ENCODE measurements around the gene DKK2. TPM values are rescaled to one million over a fixed set of nuclear protein-coding genes. Genes with fewer than 3 reads are reported as not detected.

The DKK2 gene, protein sequence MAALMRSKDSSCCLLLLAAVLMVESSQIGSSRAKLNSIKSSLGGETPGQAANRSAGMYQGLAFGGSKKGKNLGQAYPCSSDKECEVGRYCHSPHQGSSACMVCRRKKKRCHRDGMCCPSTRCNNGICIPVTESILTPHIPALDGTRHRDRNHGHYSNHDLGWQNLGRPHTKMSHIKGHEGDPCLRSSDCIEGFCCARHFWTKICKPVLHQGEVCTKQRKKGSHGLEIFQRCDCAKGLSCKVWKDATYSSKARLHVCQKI
- polyA plus RNA-seq (2013, experiment 1 of 4) = 0.48 TPM
- 0.34 TPM for polyA plus RNA-seq (2013, experiment 2 of 4)
- polyA plus RNA-seq (2013, experiment 3 of 4) = 0.27 TPM
- polyA plus RNA-seq (2013, experiment 4 of 4) = 0.41 TPM

DNA sequence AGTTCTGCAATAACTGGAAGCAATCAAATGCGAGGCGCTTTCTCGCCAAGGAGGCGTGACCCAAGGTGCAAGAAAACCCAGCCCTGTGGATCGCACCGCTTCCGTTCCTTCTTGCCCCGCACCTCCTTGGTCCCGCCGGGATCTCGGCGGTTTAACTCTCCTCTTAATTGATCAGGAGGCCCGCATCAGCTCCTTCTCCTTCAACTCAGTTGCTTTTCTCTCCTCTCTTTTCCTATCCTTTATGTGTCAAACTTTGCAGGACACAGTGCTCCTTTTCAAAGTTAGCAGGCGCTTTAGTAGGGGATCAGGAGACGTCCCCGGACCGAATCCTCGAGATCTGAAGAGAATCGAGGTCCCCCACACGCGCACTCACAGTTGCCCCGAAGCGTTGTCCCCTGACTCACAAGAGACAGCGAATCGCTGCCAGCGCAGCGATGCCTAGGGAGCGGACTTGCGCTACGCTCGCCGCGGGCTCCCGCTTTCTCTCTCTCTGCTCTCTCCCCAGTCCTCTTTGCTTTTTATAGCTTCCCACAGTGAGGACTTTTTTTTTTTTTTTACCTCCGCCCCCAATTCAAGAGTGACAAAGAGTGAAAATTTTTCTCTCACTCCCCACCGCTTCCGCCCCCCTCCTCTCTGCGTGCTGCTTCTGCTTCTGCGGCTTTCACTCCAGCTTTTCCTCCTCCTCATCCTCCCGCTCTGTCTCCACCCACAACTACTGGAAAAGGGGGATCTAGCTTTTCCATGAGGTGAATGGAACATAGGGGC, at the start of gene DKK2:
Gene DKK2 (minus strand): TSS at position 495 of the 765 bp plus-strand sequence. CDS start 722 bp downstream, outside the sequence.
- Histone ChIP-seq H3K4me1 (ENCODE audit: control insufficient read depth, insufficient read depth, low read length) (peaks cover 6% of the 10 kb centered on the region), H3K4me3 (ENCODE audit: insufficient read depth, low read depth, low read length) (peak within 1 kb of the TSS; percentile 44), H3K9me3 (ENCODE audit: control insufficient read depth, low read length) (no peaks in the 10 kb centered on the region), H3K36me3 (ENCODE audit: control insufficient read depth, insufficient read depth, low read length) (no peaks in the 10 kb centered on the region), H3K27ac (ENCODE audit: insufficient read depth, low read depth, low read length, poor library complexity, severe bottlenecking) (no peak within 1 kb of the TSS), H3K27me3 (ENCODE audit: control insufficient read depth, insufficient read depth, low read length, poor library complexity, severe bottlenecking) (peaks cover 49% of the 10 kb centered on the region)
- WGBS, 2 experiments = 0 to 1% methylated on average over 40 of the region's 40 CpGs

DNA sequence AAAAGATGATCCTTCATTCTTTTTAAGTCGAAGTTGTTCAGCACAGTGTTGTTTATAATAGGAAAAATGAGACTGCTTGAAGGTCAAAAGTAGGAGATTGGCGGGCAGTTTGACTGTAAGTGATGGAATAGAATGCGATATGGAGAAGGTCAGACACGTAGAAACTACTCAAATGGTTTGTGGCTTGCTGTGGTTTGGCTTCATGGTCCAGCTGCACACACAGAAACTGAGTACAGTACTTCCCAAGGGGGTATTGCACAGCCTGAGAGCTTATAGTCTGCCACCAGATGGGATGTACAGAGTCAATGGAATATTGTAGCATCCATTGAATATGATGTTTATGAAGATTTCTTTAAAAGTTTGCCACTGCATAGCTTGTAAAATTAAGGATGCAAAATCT, 41.1 kb upstream of the DKK2 start:
- Histone ChIP-seq H3K9me3 (ENCODE audit: control insufficient read depth, low read length) (no peaks in the 10 kb centered on the region), H3K4me1 (ENCODE audit: control insufficient read depth, insufficient read depth, low read length) (no peaks in the 10 kb centered on the region), H3K36me3 (ENCODE audit: control insufficient read depth, insufficient read depth, low read length) (no peaks in the 10 kb centered on the region), H3K27me3 (ENCODE audit: control insufficient read depth, insufficient read depth, low read length, poor library complexity, severe bottlenecking) (no peaks in the 10 kb centered on the region), H3K4me3 (ENCODE audit: insufficient read depth, low read depth, low read length) (no peak overlapping the region), H3K27ac (ENCODE audit: insufficient read depth, low read depth, low read length, poor library complexity, severe bottlenecking) (no peak overlapping the region)
- WGBS, 2 experiments = 94 to 97% methylated on average over 4 of the region's 4 CpGs

DNA sequence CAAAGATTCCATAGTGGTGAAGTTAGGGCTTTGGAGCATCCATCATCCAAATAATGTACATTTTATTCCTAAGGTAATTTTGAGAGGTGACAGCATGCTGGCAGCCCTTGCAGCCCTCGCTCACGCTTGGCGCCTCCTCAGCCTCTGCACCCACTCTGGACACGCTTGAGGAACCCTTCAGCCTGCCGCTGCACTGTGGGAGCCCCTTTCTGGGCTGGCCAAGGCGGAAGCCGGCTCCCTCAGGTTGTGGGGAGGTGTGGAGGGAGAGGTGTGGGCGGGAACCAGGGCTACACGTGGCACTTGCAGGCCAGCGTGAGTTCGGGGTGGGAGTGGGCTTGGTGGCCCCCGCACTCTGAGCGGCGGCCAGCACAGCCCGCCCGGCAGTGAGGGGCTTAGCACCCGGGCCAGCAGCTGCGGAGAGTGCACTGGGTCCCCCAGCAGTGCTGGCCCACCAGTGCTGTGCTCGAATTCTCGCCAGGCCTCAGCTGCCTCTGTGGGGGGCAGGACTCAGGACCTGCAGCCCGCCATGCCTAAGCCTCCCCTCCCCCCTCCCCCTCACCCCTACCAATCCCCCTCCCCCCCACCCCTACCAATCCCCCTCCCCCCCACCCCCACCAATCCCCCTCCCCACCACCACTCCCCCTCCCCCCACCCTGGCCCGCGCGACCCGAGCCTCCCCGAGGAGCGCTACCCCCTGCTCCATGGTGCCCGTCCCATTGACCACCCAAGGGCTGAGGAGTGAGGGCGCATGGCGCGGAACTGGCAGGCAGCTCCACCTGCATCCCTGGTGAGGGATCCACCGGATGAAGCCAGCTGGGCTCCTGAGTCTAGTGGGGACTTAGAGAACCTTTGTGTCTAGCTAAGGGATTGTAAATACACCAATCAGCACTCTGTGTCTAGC, 37.0 kb upstream of the DKK2 start:
- H3K36me3 ChIP-seq (ENCODE audit: control insufficient read depth, insufficient read depth, low read length) = no peaks in the 10 kb centered on the region
- H3K27ac ChIP-seq (ENCODE audit: insufficient read depth, low read depth, low read length, poor library complexity, severe bottlenecking) = no peak overlapping the region
- H3K4me3 ChIP-seq (ENCODE audit: insufficient read depth, low read depth, low read length) = no peak overlapping the region
- H3K27me3 ChIP-seq (ENCODE audit: control insufficient read depth, insufficient read depth, low read length, poor library complexity, severe bottlenecking) = no peaks in the 10 kb centered on the region
- 90 to 94% methylated on average over 29 to 31 of the region's 32 CpGs for WGBS, 2 experiments
- no peaks in the 10 kb centered on the region for H3K9me3 ChIP-seq (ENCODE audit: control insufficient read depth, low read length)
- no peaks in the 10 kb centered on the region for H3K4me1 ChIP-seq (ENCODE audit: control insufficient read depth, insufficient read depth, low read length)

DNA sequence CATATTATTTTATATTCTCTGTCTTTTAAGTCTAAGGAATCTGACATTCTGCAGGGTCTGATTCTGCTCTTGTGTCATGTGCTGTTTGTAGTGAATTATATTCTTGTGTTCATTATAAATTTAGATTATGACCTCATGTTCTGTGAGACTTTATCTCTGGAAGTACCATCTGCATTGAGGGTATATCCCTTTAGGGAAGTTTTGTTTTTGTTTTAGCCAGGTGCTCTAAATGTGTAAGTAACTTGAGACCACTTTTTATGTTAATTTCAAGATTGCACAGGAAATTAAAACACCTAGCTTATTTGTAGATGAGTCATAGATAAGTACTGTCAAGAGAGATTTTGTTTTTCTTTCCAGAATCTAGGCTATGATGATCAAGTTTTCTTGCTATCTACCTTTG, 35.0 kb upstream of the DKK2 start:
- Histone ChIP-seq H3K4me1 (ENCODE audit: control insufficient read depth, insufficient read depth, low read length) (no peaks in the 10 kb centered on the region), H3K27me3 (ENCODE audit: control insufficient read depth, insufficient read depth, low read length, poor library complexity, severe bottlenecking) (no peaks in the 10 kb centered on the region), H3K4me3 (ENCODE audit: insufficient read depth, low read depth, low read length) (no peak overlapping the region), H3K9me3 (ENCODE audit: control insufficient read depth, low read length) (no peaks in the 10 kb centered on the region), H3K27ac (ENCODE audit: insufficient read depth, low read depth, low read length, poor library complexity, severe bottlenecking) (no peak overlapping the region), H3K36me3 (ENCODE audit: control insufficient read depth, insufficient read depth, low read length) (no peaks in the 10 kb centered on the region)

DNA sequence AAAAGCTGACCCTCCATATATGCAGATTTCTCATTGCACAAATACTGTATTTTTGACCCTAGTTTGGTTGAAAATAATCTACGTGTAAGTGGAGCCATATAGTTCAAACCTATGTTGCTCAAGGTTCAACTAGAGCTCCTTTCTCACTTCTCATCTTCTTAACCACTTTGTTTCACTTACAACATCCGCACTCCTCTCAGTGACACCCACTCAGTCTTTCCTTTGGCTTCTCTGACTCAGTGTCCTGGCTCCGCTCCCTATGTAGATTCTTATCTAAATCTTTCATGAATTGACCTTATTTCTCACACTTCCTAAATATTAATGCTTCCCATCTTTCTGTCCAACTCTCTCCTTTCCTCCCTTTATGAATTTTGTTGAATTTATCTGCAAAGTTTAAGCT, 32.9 kb upstream of the DKK2 start:
- Histone ChIP-seq H3K36me3 (ENCODE audit: control insufficient read depth, insufficient read depth, low read length) (no peaks in the 10 kb centered on the region), H3K4me3 (ENCODE audit: insufficient read depth, low read depth, low read length) (no peak overlapping the region), H3K9me3 (ENCODE audit: control insufficient read depth, low read length) (no peaks in the 10 kb centered on the region), H3K4me1 (ENCODE audit: control insufficient read depth, insufficient read depth, low read length) (no peaks in the 10 kb centered on the region), H3K27ac (ENCODE audit: insufficient read depth, low read depth, low read length, poor library complexity, severe bottlenecking) (no peak overlapping the region), H3K27me3 (ENCODE audit: control insufficient read depth, insufficient read depth, low read length, poor library complexity, severe bottlenecking) (no peaks in the 10 kb centered on the region)
- 87 to 96% methylated on average over 3 of the region's 3 CpGs for WGBS, 2 experiments

DNA sequence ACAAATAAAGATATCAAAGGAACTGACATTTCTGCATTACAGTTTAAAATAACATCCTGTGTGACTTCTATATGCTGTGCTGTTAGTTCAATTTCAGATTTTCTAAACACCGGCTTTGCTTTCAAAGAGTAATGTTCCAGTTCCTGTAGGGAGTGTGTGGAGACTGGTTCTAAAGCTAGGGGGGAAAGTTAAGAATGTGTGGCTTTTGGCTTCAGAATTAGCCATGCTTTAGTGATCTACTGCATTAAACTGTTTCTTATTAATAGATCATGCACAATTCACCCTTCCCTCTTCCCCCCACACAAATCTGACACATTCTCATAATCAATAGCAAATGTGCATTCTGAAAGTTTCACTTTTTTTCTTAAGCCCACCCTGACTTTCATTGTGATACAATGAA, 32.0 kb upstream of the DKK2 start:
- Histone ChIP-seq H3K4me3 (ENCODE audit: insufficient read depth, low read depth, low read length) (no peak overlapping the region), H3K27me3 (ENCODE audit: control insufficient read depth, insufficient read depth, low read length, poor library complexity, severe bottlenecking) (no peaks in the 10 kb centered on the region), H3K36me3 (ENCODE audit: control insufficient read depth, insufficient read depth, low read length) (no peaks in the 10 kb centered on the region), H3K27ac (ENCODE audit: insufficient read depth, low read depth, low read length, poor library complexity, severe bottlenecking) (no peak overlapping the region), H3K4me1 (ENCODE audit: control insufficient read depth, insufficient read depth, low read length) (no peaks in the 10 kb centered on the region), H3K9me3 (ENCODE audit: control insufficient read depth, low read length) (no peaks in the 10 kb centered on the region)
- 96 to 100% methylated on average over 1 of the region's 1 CpG for WGBS, 2 experiments

DNA sequence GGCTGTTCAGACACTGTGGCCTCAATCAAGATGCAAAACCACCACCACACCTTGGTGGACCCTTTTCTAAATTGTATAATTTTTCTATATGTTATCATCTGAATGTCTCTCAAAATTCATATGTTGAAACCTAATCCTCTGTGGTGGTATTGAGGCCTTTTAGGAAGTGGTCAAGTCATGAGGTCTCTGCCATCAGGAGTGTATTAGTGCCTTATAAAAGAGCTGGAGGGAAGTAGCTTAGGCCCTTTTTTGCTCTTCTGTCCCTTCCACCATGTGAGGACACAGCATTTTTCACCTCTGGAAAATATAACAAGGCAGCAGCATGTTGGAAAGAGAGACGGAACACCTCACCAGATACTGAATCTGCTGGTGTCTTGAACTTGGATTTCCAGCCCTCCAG, 30.5 kb upstream of the DKK2 start:
- Histone ChIP-seq H3K27ac (ENCODE audit: insufficient read depth, low read depth, low read length, poor library complexity, severe bottlenecking) (no peak overlapping the region), H3K4me3 (ENCODE audit: insufficient read depth, low read depth, low read length) (no peak overlapping the region), H3K36me3 (ENCODE audit: control insufficient read depth, insufficient read depth, low read length) (no peaks in the 10 kb centered on the region), H3K4me1 (ENCODE audit: control insufficient read depth, insufficient read depth, low read length) (no peaks in the 10 kb centered on the region), H3K27me3 (ENCODE audit: control insufficient read depth, insufficient read depth, low read length, poor library complexity, severe bottlenecking) (no peaks in the 10 kb centered on the region), H3K9me3 (ENCODE audit: control insufficient read depth, low read length) (no peaks in the 10 kb centered on the region)
- WGBS, 2 experiments = 94 to 95% methylated on average over 1 of the region's 1 CpG

DNA sequence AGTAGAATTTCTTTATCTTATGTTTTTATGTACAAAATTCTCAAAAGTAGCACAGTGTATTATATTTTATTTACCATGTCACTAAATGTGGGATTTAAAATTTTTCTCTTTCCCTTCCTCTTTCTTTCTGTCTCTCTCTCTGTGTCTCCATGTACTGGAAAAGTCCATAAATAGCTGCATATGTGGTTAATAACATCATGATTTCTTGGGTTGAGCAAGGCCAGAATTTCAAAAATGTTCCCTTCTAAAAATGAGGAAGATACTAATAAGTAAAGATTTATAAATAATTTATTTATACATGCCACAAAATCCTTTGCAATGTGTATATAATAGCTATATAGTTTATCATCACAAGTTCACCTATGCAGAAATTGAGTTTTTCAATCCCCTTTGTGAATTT, 29.1 kb upstream of the DKK2 start:
- H3K9me3 ChIP-seq (ENCODE audit: control insufficient read depth, low read length) = no peaks in the 10 kb centered on the region

DNA sequence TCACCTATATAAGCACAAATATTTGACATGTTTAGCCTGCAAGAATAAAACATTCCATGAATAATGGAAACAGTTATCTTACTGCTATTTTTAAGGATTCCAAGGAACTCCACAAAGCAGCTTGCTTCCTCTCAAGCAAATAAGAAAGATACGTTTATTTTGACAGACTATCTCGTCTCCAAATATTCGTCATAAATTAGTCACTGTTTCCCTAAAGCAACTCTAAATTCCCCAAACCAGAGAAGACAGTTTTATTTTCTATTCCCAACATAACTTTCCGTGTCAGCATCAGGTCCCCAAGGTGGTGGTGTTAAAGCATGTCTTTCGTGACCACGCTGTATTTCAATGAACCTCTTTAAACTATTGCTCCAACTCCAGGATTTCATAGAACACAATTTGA, 24.3 kb upstream of the DKK2 start:
- H3K27ac ChIP-seq (ENCODE audit: insufficient read depth, low read depth, low read length, poor library complexity, severe bottlenecking) = no peak overlapping the region
- 93 to 95% methylated on average over 6 of the region's 6 CpGs for WGBS, 2 experiments

More for the DNA sequence above, 29.1 kb upstream of the DKK2 start:
- no peaks in the 10 kb centered on the region for H3K4me1 ChIP-seq (ENCODE audit: control insufficient read depth, insufficient read depth, low read length)
- H3K36me3 ChIP-seq (ENCODE audit: control insufficient read depth, insufficient read depth, low read length) = no peaks in the 10 kb centered on the region
- H3K27ac ChIP-seq (ENCODE audit: insufficient read depth, low read depth, low read length, poor library complexity, severe bottlenecking) = no peak overlapping the region
- no peak overlapping the region for H3K4me3 ChIP-seq (ENCODE audit: insufficient read depth, low read depth, low read length)
- H3K27me3 ChIP-seq (ENCODE audit: control insufficient read depth, insufficient read depth, low read length, poor library complexity, severe bottlenecking) = no peaks in the 10 kb centered on the region

DNA sequence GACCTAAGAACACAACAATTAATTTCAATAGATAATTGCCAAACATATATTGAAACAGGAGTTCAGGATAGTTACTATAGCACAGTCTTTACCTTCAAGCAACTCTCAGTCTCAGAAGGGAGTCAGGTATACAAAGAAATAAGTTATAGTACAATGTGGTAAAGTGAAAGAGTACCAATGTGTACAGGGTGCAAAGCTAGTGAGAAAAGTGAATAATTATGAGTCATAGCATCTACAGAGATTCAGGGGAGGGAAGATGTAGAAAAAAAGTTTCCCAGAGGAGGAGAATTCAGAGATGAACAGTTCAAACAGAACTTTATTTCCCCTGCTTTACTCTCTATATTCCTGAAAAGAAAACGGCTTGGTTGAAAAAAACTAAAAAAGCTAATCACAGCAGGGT, 22.7 kb upstream of the DKK2 start:
- Histone ChIP-seq H3K27ac (ENCODE audit: insufficient read depth, low read depth, low read length, poor library complexity, severe bottlenecking) (no peak overlapping the region), H3K27me3 (ENCODE audit: control insufficient read depth, insufficient read depth, low read length, poor library complexity, severe bottlenecking) (no peaks in the 10 kb centered on the region), H3K4me3 (ENCODE audit: insufficient read depth, low read depth, low read length) (no peak overlapping the region), H3K36me3 (ENCODE audit: control insufficient read depth, insufficient read depth, low read length) (no peaks in the 10 kb centered on the region), H3K4me1 (ENCODE audit: control insufficient read depth, insufficient read depth, low read length) (no peaks in the 10 kb centered on the region), H3K9me3 (ENCODE audit: control insufficient read depth, low read length) (no peaks in the 10 kb centered on the region)
- WGBS, 2 experiments = 82 to 100% methylated on average over 1 of the region's 1 CpG

More for the DNA sequence above, 24.3 kb upstream of the DKK2 start:
- Histone ChIP-seq H3K4me1 (ENCODE audit: control insufficient read depth, insufficient read depth, low read length) (no peaks in the 10 kb centered on the region), H3K27me3 (ENCODE audit: control insufficient read depth, insufficient read depth, low read length, poor library complexity, severe bottlenecking) (no peaks in the 10 kb centered on the region), H3K4me3 (ENCODE audit: insufficient read depth, low read depth, low read length) (no peak overlapping the region), H3K9me3 (ENCODE audit: control insufficient read depth, low read length) (no peaks in the 10 kb centered on the region), H3K36me3 (ENCODE audit: control insufficient read depth, insufficient read depth, low read length) (no peaks in the 10 kb centered on the region)
